ENCODE data around the gene PLN.

- no peak for TF ChIP-seq CTCF (IDR thresholded peaks at IDR 0.05; ENCODE audit: borderline replicate concordance, extremely low read depth, low read length, poor library complexity, severe bottlenecking)
- TF ChIP-seq EZH2 (IDR thresholded peaks at IDR 0.05; ENCODE audit: borderline replicate concordance, low read depth, low read length, severe bottlenecking), result no peak
Measured at GRCh38 chr6:118536478-118536877, 11.6 kb upstream of the PLN start.

Data from DND-41 (cell line).